Gastrocnemius medialis (tissue), 4 donors: ENCODE data around the gene ST7.

ENCODE experiments used
- CTCF ChIP-seq, 5 experiments: fragments of 450-650 bp in 3 of 5; fragments of 200-600 bp in 2 of 5; sonication (generic) in 2 of 5; IDR thresholded peaks in 4 of 5; conservative IDR thresholded peaks in 1 of 5; 1 replicate in 4 of 5; 2 replicates in 1 of 5; pipeline ENCODE4 v1.5.1; 2016 to 2019; ENCODE audit warnings: antibody characterized with exemption in 5 of 5, mild to moderate bottlenecking in 3 of 5, moderate library complexity in 3 of 5
- POLR2A ChIP-seq, 2 donors: fragments of 450-650 bp; IDR thresholded peaks; one replicate each; pipeline ENCODE4 v1.6.1; 2017; ENCODE audit warnings: antibody characterized with exemption in 2 of 2, mild to moderate bottlenecking in 2 of 2, moderate library complexity in 2 of 2

- no peak for TF ChIP-seq POLR2A (IDR thresholded peaks at IDR 0.05)
- no peak for TF ChIP-seq CTCF (IDR thresholded peaks at IDR 0.05 in 4 of 5, conservative IDR thresholded peaks at IDR 0.05 in 1 of 5)
Observed at GRCh38 chr7:117188949-117189592, 235.8 kb downstream of the ST7 start.
